Measurements from ENCODE around the gene THSD7A. TPM values are rescaled to one million over a fixed set of nuclear protein-coding genes. Genes with fewer than 3 reads are reported as not detected.

The THSD7A gene
- total RNA-seq, 2 donors from 2014 or later: 1.6 to 6.1 TPM

GRCh38 chr7:11466517-11467105 lies 365.4 kb downstream of the THSD7A start:
- no peak overlapping the region for H3K4me3 ChIP-seq
- no peak for ATAC-seq (ENCODE audit: insufficient number of reproducible peaks, low FRiP score, low read depth)
- H3K4me1 ChIP-seq (ENCODE audit: control insufficient read depth in 1 of 2, low read depth in 2 of 2): no peaks in the 10 kb centered on the region
- TF ChIP-seq CTCF (IDR thresholded peaks at IDR 0.05): no peak
- H3K36me3 ChIP-seq: no peaks in the 10 kb centered on the region
- no peaks in the 10 kb centered on the region for H3K27me3 ChIP-seq (replicated peaks; ENCODE audit: insufficient read depth)
- DNase-seq (ENCODE audit: low spot score): no peak
- no peaks in the 10 kb centered on the region for H3K9me3 ChIP-seq
- no peak overlapping the region for H3K27ac ChIP-seq

DNA sequence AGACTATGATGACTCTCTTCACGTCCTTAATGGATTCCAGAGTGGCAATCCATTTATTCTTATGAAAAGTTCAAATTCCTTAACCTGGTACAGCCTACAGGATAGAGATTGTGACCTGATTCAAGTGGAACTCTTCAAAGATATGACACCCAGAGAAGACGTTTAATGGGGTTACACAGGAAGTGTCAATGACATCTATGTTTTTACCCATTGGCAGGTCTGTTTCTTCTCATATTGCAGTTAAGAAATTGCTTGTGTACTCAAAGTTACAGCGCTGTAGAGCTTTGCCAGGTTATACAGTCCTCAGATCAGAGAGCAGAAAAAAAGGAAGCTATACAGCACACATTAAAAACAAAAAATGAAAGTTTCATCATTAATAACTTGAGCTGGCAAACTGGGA lies 367.4 kb downstream of the THSD7A start:
- no peaks in the 10 kb centered on the region for H3K9me3 ChIP-seq
- H3K4me1 ChIP-seq (ENCODE audit: control insufficient read depth in 1 of 2, low read depth in 2 of 2): no peaks in the 10 kb centered on the region
- H3K27me3 ChIP-seq (replicated peaks; ENCODE audit: insufficient read depth): no peaks in the 10 kb centered on the region
- H3K27ac ChIP-seq: no peak overlapping the region
- DNase-seq (ENCODE audit: low spot score) (no peak), ATAC-seq (ENCODE audit: insufficient number of reproducible peaks, low FRiP score, low read depth) (no peak)
- H3K4me3 ChIP-seq: no peak overlapping the region
- no peak for TF ChIP-seq CTCF (IDR thresholded peaks at IDR 0.05)
- H3K36me3 ChIP-seq: no peaks in the 10 kb centered on the region

GRCh38 chr7:11461946-11462345 lies 370.1 kb downstream of the THSD7A start:
- H3K27me3 ChIP-seq (replicated peaks; ENCODE audit: insufficient read depth): no peaks in the 10 kb centered on the region
- no peak for ATAC-seq (ENCODE audit: insufficient number of reproducible peaks, low FRiP score, low read depth)

DNA sequence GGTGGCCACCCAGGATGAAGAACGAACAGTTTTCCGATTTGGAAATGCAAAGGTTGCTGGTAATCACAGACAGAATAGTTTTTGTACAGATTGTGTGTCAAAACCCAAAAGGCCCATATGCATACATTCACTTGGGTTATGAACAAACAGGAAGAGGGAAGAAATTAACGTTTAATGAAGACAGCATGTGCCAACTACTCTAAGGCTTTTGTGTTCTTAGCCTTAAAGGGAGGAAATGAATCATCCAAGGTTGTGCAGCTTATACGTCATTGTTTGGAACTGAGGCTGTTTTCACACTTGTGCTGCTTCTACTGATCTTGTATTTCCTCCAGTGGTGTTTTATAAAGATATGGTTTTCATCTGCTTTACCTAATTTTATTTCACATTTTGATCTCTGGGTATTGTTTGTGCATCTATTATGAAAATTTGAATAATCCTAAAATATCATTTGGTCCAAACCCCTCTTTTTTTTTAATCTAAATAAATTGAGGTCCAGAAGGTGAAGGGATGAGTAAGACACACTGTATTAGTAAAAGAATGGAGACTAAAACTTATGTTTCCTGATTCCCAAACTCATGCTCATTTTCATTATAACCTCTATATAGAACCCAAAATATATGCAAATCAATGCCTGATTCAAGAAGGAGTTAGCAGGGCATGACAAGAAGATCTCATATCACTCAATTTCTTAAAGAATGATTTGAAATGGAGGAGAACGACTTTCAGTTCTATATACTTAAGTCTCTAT lies 373.1 kb downstream of the THSD7A start:
- no peak for DNase-seq (ENCODE audit: low spot score)
- H3K9me3 ChIP-seq: no peaks in the 10 kb centered on the region
- no peak for ATAC-seq (ENCODE audit: insufficient number of reproducible peaks, low FRiP score, low read depth)
- H3K27ac ChIP-seq: no peak overlapping the region
- H3K4me3 ChIP-seq: no peak overlapping the region
- no peak for TF ChIP-seq CTCF (IDR thresholded peaks at IDR 0.05)
- H3K4me1 ChIP-seq (ENCODE audit: control insufficient read depth in 1 of 2, low read depth in 2 of 2): no peaks in the 10 kb centered on the region
- no peaks in the 10 kb centered on the region for H3K27me3 ChIP-seq (replicated peaks; ENCODE audit: insufficient read depth)
- no peaks in the 10 kb centered on the region for H3K36me3 ChIP-seq

More at GRCh38 chr7:11461946-11462345, 370.1 kb downstream of the THSD7A start:
- Histone ChIP-seq H3K36me3 (no peaks in the 10 kb centered on the region), H3K4me3 (no peak overlapping the region), H3K4me1 (ENCODE audit: control insufficient read depth in 1 of 2, low read depth in 2 of 2) (no peaks in the 10 kb centered on the region), H3K9me3 (no peaks in the 10 kb centered on the region), H3K27ac (no peak overlapping the region)
- DNase-seq (ENCODE audit: low spot score): no peak
- no peak for TF ChIP-seq CTCF (IDR thresholded peaks at IDR 0.05)

DNA sequence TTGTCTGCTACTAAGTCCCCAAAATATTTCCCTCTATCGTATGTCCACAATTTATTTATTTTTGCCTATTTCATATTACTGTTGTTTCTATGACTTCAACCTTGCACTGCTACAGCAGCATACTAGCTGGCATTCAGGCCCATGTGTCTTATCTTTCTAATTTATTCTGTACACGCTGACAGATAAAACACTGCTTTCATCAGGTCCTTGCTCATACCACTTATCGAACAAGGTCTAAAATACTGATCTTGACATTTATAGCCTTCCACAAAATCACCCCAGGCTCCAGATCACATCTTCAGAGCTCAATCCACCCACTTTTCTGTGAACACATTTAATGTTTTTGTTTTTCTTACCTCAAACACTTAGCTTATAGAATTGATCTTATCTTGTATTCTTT lies 374.6 kb downstream of the THSD7A start:
- Histone ChIP-seq H3K36me3 (no peaks in the 10 kb centered on the region), H3K4me3 (no peak overlapping the region), H3K27ac (no peak overlapping the region), H3K4me1 (ENCODE audit: control insufficient read depth in 1 of 2, low read depth in 2 of 2) (no peaks in the 10 kb centered on the region), H3K27me3 (replicated peaks; ENCODE audit: insufficient read depth) (no peaks in the 10 kb centered on the region), H3K9me3 (no peaks in the 10 kb centered on the region)
- ATAC-seq (ENCODE audit: insufficient number of reproducible peaks, low FRiP score, low read depth): no peak
- no peak for DNase-seq (ENCODE audit: low spot score)
- no peak for TF ChIP-seq CTCF (IDR thresholded peaks at IDR 0.05)

Measured in thoracic aorta (tissue), 2 donors.